ENCODE results near the gene SCN7A. TPM values are rescaled to one million over a fixed set of nuclear protein-coding genes. Genes with fewer than 3 reads are reported as not detected.

SCN7A gene
- total RNA-seq = not detected

- no peaks in the 10 kb centered on the region for H3K27me3 Mint-ChIP-seq
- ChIA-PET POLR2A (no interaction called here), CTCF (no interaction called here)
- H3K9me3 Mint-ChIP-seq = no peaks in the 10 kb centered on the region
- no peak within 1 kb of the TSS for H3K4me3 Mint-ChIP-seq
- H3K4me1 Mint-ChIP-seq = no peaks in the 10 kb centered on the region
- no peak within 1 kb of the TSS for H3K27ac Mint-ChIP-seq
- no peaks in the 10 kb centered on the region for H3K36me3 Mint-ChIP-seq (ENCODE audit: low read depth)
- DNase-seq = no peak
Observed at GRCh38 chr2:166494140-166494624, at the start of gene SCN7A. Gene SCN7A (minus strand): TSS chr2:166494249. CDS start chr2:166477696, 16,553 bp downstream.

- H3K27ac Mint-ChIP-seq = no peak overlapping the region
- no peaks in the 10 kb centered on the region for H3K9me3 Mint-ChIP-seq
- ChIA-PET POLR2A (no interaction called here), CTCF (interaction anchor here (0.6 to 1.7 kb wide), 7 partner anchors 9 to 1943 kb away, joined by 3 to 6 read pairs (median 4); no protein-coding TSS in a partner anchor)
- no peaks in the 10 kb centered on the region for H3K27me3 Mint-ChIP-seq
- no peak for DNase-seq
- no peaks in the 10 kb centered on the region for H3K4me1 Mint-ChIP-seq
- H3K4me3 Mint-ChIP-seq = no peak overlapping the region
- H3K36me3 Mint-ChIP-seq (ENCODE audit: low read depth) = no peaks in the 10 kb centered on the region
Observed at GRCh38 chr2:166539340-166540162, 45.5 kb upstream of the SCN7A start.

DNA sequence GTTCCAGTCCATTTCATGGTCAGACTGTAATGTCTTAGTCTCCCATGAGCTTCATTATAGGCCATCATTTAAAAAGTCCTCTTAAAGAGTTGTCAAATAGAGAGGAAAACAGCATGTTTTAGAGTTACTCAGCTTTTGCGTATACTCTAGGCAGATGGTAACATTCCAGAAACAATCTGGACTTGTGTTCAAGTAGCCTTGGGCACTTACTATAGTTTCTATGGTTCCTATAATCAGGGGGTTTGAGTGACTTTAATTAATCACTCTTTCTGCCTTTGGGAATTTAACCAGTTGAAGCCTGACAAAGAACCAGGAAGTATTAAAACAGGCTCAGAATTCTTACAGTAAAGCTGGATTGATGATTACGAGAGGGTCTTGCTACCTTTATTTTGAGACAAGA is 42.1 kb upstream of the SCN7A start:
- CTCF ChIA-PET = no interaction called here
- Mint-ChIP-seq H3K4me3 (no peak overlapping the region), H3K27me3 (no peaks in the 10 kb centered on the region), H3K9me3 (no peaks in the 10 kb centered on the region), H3K36me3 (ENCODE audit: low read depth) (no peaks in the 10 kb centered on the region), H3K4me1 (no peaks in the 10 kb centered on the region), H3K27ac (no peak overlapping the region)
- POLR2A ChIA-PET = no interaction called here
- DNase-seq = no peak

DNA sequence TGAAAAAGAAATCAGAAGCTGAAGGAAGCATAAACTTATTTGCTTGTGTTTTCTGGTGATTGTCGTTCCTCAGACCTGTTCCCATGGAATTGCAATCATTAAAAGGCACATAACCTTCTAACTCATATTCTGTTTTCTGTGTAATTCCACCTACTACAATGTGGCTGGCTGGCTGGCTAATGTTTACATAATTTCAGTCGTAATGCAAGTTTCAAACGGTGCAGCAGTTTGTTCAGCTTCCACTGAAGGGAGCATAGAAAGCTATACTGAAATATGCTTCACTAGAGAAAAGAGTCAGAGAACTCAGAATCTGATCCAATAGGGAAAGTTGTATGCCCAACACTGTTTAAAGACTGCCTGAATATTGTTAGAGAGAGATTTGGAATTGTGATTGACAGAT is 27.1 kb upstream of the SCN7A start:
- H3K27ac Mint-ChIP-seq = no peak overlapping the region
- no peaks in the 10 kb centered on the region for H3K4me1 Mint-ChIP-seq
- ChIA-PET CTCF (no interaction called here), POLR2A (no interaction called here)
- H3K36me3 Mint-ChIP-seq (ENCODE audit: low read depth) = no peaks in the 10 kb centered on the region
- no peaks in the 10 kb centered on the region for H3K27me3 Mint-ChIP-seq
- DNase-seq = no peak
- H3K9me3 Mint-ChIP-seq = no peaks in the 10 kb centered on the region
- no peak overlapping the region for H3K4me3 Mint-ChIP-seq

DNA sequence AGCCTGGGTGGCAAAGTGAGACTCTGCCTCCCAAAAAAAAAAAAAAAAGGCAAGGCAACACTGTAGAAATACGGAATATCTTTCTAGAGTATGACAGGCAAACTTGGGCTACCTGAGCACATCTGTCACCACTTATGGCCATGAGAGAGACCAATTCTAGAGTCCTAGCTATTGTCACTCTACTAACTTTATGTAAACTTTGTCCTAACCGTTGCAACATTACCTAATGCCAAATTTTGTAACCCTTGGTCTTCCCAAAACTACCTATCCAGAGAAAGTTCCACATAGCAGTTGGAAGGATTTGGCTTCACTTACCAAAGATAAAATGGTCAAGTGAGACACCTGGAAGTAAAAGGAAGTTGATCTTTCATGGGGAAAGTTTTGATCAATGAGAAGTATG is 26.6 kb upstream of the SCN7A start:
- ChIA-PET POLR2A (no interaction called here), CTCF (no interaction called here)
- no peak for DNase-seq
- Mint-ChIP-seq H3K27ac (no peak overlapping the region), H3K36me3 (ENCODE audit: low read depth) (no peaks in the 10 kb centered on the region), H3K4me3 (no peak overlapping the region), H3K4me1 (no peaks in the 10 kb centered on the region), H3K9me3 (no peaks in the 10 kb centered on the region), H3K27me3 (no peaks in the 10 kb centered on the region)

- no peaks in the 10 kb centered on the region for H3K4me1 Mint-ChIP-seq
- no peaks in the 10 kb centered on the region for H3K27me3 Mint-ChIP-seq
- CTCF ChIA-PET = no interaction called here
- POLR2A ChIA-PET = no interaction called here
- H3K36me3 Mint-ChIP-seq (ENCODE audit: low read depth) = no peaks in the 10 kb centered on the region
- H3K9me3 Mint-ChIP-seq = no peaks in the 10 kb centered on the region
- no peak overlapping the region for H3K4me3 Mint-ChIP-seq
- no peak for DNase-seq
- H3K27ac Mint-ChIP-seq = no peak overlapping the region
Observed at GRCh38 chr2:166519391-166519962, 25.4 kb upstream of the SCN7A start.

DNA sequence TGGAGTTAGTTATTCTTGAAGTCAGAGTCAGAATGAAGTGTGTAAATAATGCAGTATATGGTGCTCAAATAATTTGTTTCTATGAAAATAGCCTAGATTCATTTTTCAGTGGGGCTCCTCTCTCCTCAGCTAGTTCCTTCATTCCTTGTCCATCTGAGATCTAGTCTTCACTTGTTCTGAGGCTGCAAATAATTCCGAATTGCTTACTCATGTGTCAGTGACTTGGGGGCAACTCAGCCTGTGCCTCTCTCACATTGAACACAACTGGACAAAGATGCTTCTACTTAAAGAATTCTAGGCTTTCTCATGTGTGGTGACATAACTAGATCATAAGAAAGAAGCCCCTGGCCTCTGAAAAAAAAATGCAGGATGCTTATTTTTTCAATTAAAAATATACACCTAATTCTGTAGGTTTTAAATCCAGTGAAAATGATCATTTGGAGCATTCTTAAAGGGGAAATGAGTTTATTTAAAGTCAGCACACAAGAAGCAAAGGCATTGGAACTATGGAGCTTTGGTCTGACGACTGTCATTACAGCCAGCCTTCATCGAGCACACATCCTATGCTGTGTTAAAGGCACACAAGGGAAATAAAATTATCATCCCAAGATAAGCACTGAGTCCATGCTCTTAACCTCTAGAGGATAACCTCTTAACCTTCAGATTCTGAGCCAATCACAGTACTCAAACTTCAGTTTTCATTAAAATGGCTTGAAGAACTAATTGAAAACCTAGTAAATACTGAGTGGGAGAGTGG is 24.8 kb upstream of the SCN7A start:
- H3K4me1 Mint-ChIP-seq = no peaks in the 10 kb centered on the region
- no peaks in the 10 kb centered on the region for H3K9me3 Mint-ChIP-seq
- CTCF ChIA-PET = no interaction called here
- no peaks in the 10 kb centered on the region for H3K27me3 Mint-ChIP-seq
- no peaks in the 10 kb centered on the region for H3K36me3 Mint-ChIP-seq (ENCODE audit: low read depth)
- DNase-seq = no peak
- POLR2A ChIA-PET = no interaction called here
- H3K27ac Mint-ChIP-seq = no peak overlapping the region
- no peak overlapping the region for H3K4me3 Mint-ChIP-seq

DNA sequence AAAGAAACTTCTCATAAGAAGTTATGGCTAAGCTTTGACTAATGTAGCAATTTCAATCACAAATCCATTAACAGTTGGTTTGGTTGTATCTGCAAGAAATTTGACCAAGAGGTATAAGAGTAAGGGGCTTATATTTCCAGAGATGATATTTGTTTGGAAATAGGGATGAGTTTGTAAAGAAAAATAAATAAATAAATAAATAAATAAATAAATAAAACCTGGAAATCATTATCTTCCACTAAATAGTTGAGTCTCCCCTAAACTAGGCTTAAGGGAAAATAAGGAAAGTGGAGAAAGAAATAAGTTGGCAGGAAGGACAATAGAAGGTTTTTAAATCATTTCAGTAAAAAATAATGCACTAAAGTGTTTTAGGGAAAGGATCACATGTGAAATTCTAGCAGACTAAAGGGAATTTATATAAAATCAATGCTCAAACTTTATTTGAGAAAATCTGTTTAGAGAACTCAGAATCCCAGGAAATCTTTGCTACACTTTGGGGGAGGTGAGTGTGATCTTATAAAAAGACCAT is 23.5 kb upstream of the SCN7A start:
- Mint-ChIP-seq H3K4me3 (no peak overlapping the region), H3K27me3 (no peaks in the 10 kb centered on the region), H3K36me3 (ENCODE audit: low read depth) (no peaks in the 10 kb centered on the region), H3K4me1 (no peaks in the 10 kb centered on the region), H3K9me3 (no peaks in the 10 kb centered on the region), H3K27ac (no peak overlapping the region)
- ChIA-PET POLR2A (no interaction called here), CTCF (no interaction called here)
- no peak for DNase-seq

DNA sequence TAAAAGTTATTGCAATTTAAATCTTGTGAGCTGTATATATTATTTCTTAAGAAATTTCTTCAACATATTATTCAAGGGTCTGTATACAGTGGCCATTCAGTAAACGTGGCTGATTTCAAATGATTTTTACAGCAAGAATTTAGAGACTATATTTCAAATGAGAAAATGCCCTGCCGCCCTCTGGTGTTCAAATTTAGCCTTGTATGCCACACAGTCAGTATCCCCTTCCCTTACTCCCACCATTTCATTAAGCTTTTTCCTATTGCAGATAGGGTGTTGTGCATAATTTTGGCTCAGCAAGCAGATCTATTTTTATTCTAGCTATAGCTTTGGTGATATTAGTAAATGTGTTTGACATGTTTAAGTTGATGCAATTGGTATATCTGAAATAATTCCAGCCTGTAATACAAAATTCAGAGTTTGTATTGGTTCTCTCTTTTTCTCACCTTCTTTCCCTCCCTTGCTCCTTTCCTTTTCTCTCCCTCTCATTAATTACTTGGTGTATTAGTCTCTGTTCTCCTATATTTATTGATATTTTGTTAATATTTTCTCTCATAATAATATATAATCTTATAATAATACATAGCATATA is 22.8 kb upstream of the SCN7A start:
- no peak for DNase-seq
- POLR2A ChIA-PET = no interaction called here
- no peak overlapping the region for H3K4me3 Mint-ChIP-seq

GRCh38 chr2:166513952-166514351 is 19.9 kb upstream of the SCN7A start:
- no peaks in the 10 kb centered on the region for H3K4me1 Mint-ChIP-seq
- no peak overlapping the region for H3K27ac Mint-ChIP-seq
- H3K36me3 Mint-ChIP-seq (ENCODE audit: low read depth) = no peaks in the 10 kb centered on the region
- ChIA-PET CTCF (no interaction called here), POLR2A (no interaction called here)
- H3K9me3 Mint-ChIP-seq = peaks cover 3% of the 10 kb centered on the region
- H3K4me3 Mint-ChIP-seq = no peak overlapping the region
- H3K27me3 Mint-ChIP-seq = no peaks in the 10 kb centered on the region
- no peak for DNase-seq

More for the DNA sequence above, 22.8 kb upstream of the SCN7A start:
- Mint-ChIP-seq H3K36me3 (ENCODE audit: low read depth) (no peaks in the 10 kb centered on the region), H3K27me3 (no peaks in the 10 kb centered on the region), H3K4me1 (no peaks in the 10 kb centered on the region), H3K9me3 (no peaks in the 10 kb centered on the region), H3K27ac (no peak overlapping the region)
- CTCF ChIA-PET = interaction anchor here (1.0 kb wide), 1 partner anchor 9 kb away, joined by 3 read pairs; no protein-coding TSS in a partner anchor

- ChIA-PET CTCF (no interaction called here), POLR2A (no interaction called here)
- H3K27ac Mint-ChIP-seq = no peak overlapping the region
- H3K4me3 Mint-ChIP-seq = no peak overlapping the region
- no peak for DNase-seq
- H3K4me1 Mint-ChIP-seq = no peaks in the 10 kb centered on the region
- no peaks in the 10 kb centered on the region for H3K27me3 Mint-ChIP-seq
- no peaks in the 10 kb centered on the region for H3K9me3 Mint-ChIP-seq
- H3K36me3 Mint-ChIP-seq (ENCODE audit: low read depth) = no peaks in the 10 kb centered on the region
Observed at GRCh38 chr2:166499281-166499680, 5.2 kb upstream of the SCN7A start.

GRCh38 chr2:166491461-166491860 is 2.6 kb downstream of the SCN7A start:
- Mint-ChIP-seq H3K27ac (no peak overlapping the region), H3K4me3 (no peak overlapping the region), H3K4me1 (no peaks in the 10 kb centered on the region), H3K27me3 (no peaks in the 10 kb centered on the region), H3K9me3 (no peaks in the 10 kb centered on the region), H3K36me3 (ENCODE audit: low read depth) (no peaks in the 10 kb centered on the region)
- CTCF ChIA-PET = no interaction called here
- DNase-seq = no peak
- POLR2A ChIA-PET = no interaction called here

DNA sequence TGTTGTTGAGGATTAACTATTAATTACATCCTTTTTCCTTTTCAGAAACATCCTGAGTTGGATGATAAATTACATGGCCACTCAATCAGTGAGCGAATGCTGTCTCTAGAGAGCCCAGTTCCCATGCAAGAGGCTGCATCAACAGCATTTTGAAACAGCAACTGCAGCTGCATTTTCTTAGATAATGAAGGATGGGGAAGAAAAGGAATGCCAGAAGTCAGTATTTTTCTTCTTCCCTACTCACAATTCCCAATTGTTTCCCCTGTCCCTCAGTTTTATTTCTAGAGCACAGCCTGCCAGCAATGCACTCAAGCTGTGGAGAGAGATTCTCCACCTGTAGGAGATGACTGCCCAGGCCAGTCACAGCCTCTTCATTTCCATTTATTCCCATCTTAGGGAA is 6.9 kb downstream of the SCN7A start:
- no peaks in the 10 kb centered on the region for H3K36me3 Mint-ChIP-seq (ENCODE audit: low read depth)
- no peaks in the 10 kb centered on the region for H3K4me1 Mint-ChIP-seq
- H3K27me3 Mint-ChIP-seq = no peaks in the 10 kb centered on the region
- DNase-seq = no peak
- ChIA-PET POLR2A (no interaction called here), CTCF (no interaction called here)
- no peak overlapping the region for H3K27ac Mint-ChIP-seq
- no peak overlapping the region for H3K4me3 Mint-ChIP-seq
- no peaks in the 10 kb centered on the region for H3K9me3 Mint-ChIP-seq
